Sigmoid colon (tissue), 4 donors: ENCODE measurements around the gene GAS6.

Experiments used
- CTCF ChIP-seq, 4 experiments: fragments of 450-650 bp in 3 of 4; fragments of 200-600 bp in 1 of 4; IDR thresholded peaks; one replicate each; pipeline ENCODE4 v1.5.1; 2016 to 2019; ENCODE audit warnings: antibody characterized with exemption in 4 of 4, mild to moderate bottlenecking in 3 of 4, moderate library complexity in 2 of 4
- POLR2A ChIP-seq, 2 donors: fragments of 450-650 bp; IDR thresholded peaks; one replicate each; pipeline ENCODE4 v1.6.1; 2016; ENCODE audit warnings: antibody characterized with exemption in 2 of 2, mild to moderate bottlenecking in 2 of 2, moderate library complexity in 2 of 2
- POLR2AphosphoS5 ChIP-seq, 4 donors: sonication (generic); formaldehyde crosslinking; IDR thresholded peaks; one replicate each; pipeline ENCODE4 v1.6.1; 2017; ENCODE audit warnings: antibody characterized with exemption in 4 of 4

GRCh38 chr13:113833111-113833830 is 30.6 kb downstream of the GAS6 start:
- TF ChIP-seq CTCF (IDR thresholded peaks at IDR 0.05) = no peak
- TF ChIP-seq POLR2AphosphoS5 (IDR thresholded peaks at IDR 0.05) = no peak
- TF ChIP-seq POLR2A (IDR thresholded peaks at IDR 0.05) = no peak
